MCF 10A (cell line): ENCODE measurements around the gene PDE7B. TPM values are rescaled to one million over a fixed set of nuclear protein-coding genes. Genes with fewer than 3 reads are reported as not detected.

ENCODE experiments used
- BruUV-seq: library from RNA; stranded (reverse); fragments of 400-500 nt; replicated peaks from 2 replicates; lab custom pipeline; 2021; lab: Mats Ljungman, UMichigan
- CTCF ChIA-PET: fragments of 300-600 bp; sonication (Branson Sonifier 250); formaldehyde crosslinking; extraction: SDS; loops from one replicate; lab custom pipeline; 2021; ENCODE audit warnings: antibody characterized with exemption, inconsistent platforms; lab: Yijun Ruan, JAX
- POLR2A ChIA-PET: fragments of 300-600, 350-650 bp; sonication (Branson Sonifier 250); formaldehyde crosslinking; extraction: SDS; loops from one replicate; lab custom pipeline; 2020; ENCODE audit warnings: antibody characterized with exemption, inconsistent platforms; lab: Yijun Ruan, JAX
- DNase-seq: peaks from one replicate; pipeline ENCODE4 v3.0.0-alpha.2; 2018; ENCODE audit not compliant: unreplicated experiment
- H3K27ac Mint-ChIP-seq: one replicate; pipeline ENCODE4 v1.8.0; 2022; ENCODE audit warnings: mild to moderate bottlenecking, low read depth, mixed read lengths; ENCODE audit not compliant: unreplicated experiment
- H3K27me3 Mint-ChIP-seq: one replicate; pipeline ENCODE4 v1.8.0; 2022; ENCODE audit warnings: mixed read lengths; ENCODE audit not compliant: insufficient read depth, unreplicated experiment
- H3K36me3 Mint-ChIP-seq: one replicate; pipeline ENCODE4 v1.8.0; 2022; ENCODE audit warnings: mild to moderate bottlenecking, moderate library complexity, mixed read lengths; ENCODE audit not compliant: insufficient read depth, unreplicated experiment
- H3K4me1 Mint-ChIP-seq: one replicate; pipeline ENCODE4 v1.8.0; 2022; ENCODE audit warnings: mixed read lengths; ENCODE audit not compliant: insufficient read depth, unreplicated experiment
- H3K4me3 Mint-ChIP-seq: one replicate; pipeline ENCODE4 v1.8.0; 2022; ENCODE audit warnings: mild to moderate bottlenecking, moderate library complexity, mixed read lengths; ENCODE audit not compliant: unreplicated experiment
- H3K9me3 Mint-ChIP-seq: one replicate; pipeline ENCODE4 v1.8.0; 2022; ENCODE audit warnings: mixed read lengths; ENCODE audit not compliant: unreplicated experiment
- CTCF ChIP-seq: fragments of 200-600 bp; IDR thresholded peaks from one replicate; pipeline ENCODE4 v1.8.0; 2022; ENCODE audit warnings: antibody characterized with exemption, mild to moderate bottlenecking; ENCODE audit not compliant: unreplicated experiment
- intact Hi-C: fragments of 100-400 bp; cut with micrococcal nuclease; formaldehyde crosslinking; loops from 2 replicates; pipeline ENCODE4 v1.14.1; 2022
- total RNA-seq: library from RNA; stranded (reverse); gene quantifications from 2 replicates; pipeline ENCODE4 v1.2.3, GENCODE V29; 2022

PDE7B gene
- total RNA-seq, 1 experiment from 2014 or later, result 1.4 TPM

- Mint-ChIP-seq H3K36me3 (no peaks in the 10 kb centered on the region), H3K4me1 (peaks cover 26% of the 10 kb centered on the region), H3K9me3 (no peaks in the 10 kb centered on the region), H3K4me3 (no peak overlapping the region), H3K27me3 (no peaks in the 10 kb centered on the region), H3K27ac (no peak overlapping the region)
- ChIA-PET POLR2A (interaction anchor here (0.9 to 1.5 kb wide), 4 partner anchors 18 to 30 kb away, joined by 3 to 4 read pairs (median 3); partner anchors contain the start of gene PDE7B), CTCF (no interaction called here)
- no TSS peak for BruUV-seq
- intact Hi-C loops, result no loop called here
- DNase-seq, result no peak
- TF ChIP-seq CTCF, result no peak
Observed at GRCh38 chr6:135871878-135872277, 20.4 kb downstream of the PDE7B start.

- DNase-seq, result no peak
- no peak for TF ChIP-seq CTCF
- intact Hi-C loops, result no loop called here
- Mint-ChIP-seq H3K36me3 (peaks cover 6% of the 10 kb centered on the region), H3K4me1 (peaks cover 36% of the 10 kb centered on the region), H3K9me3 (no peaks in the 10 kb centered on the region), H3K27ac (no peak overlapping the region), H3K27me3 (no peaks in the 10 kb centered on the region), H3K4me3 (no peak overlapping the region)
- no TSS peak for BruUV-seq
- ChIA-PET POLR2A (interaction anchor here (0.7 to 1.1 kb wide), 2 partner anchors 8 to 341 kb away, joined by 3 to 5 read pairs; no protein-coding TSS in a partner anchor), CTCF (interaction anchor here (0.7 kb wide), 1 partner anchor 970 kb away, joined by 3 read pairs; no protein-coding TSS in a partner anchor)
Observed at GRCh38 chr6:135875446-135875845, 23.9 kb downstream of the PDE7B start.

- Mint-ChIP-seq H3K27ac (no peak overlapping the region), H3K9me3 (no peaks in the 10 kb centered on the region), H3K36me3 (peaks cover 6% of the 10 kb centered on the region), H3K4me3 (no peak overlapping the region), H3K27me3 (no peaks in the 10 kb centered on the region), H3K4me1 (peaks cover 35% of the 10 kb centered on the region)
- no peak for DNase-seq
- ChIA-PET POLR2A (no interaction called here), CTCF (interaction anchor here (0.6 kb wide), 1 partner anchor 259 kb away, joined by 3 read pairs; no protein-coding TSS in a partner anchor)
- intact Hi-C loops, result no loop called here
- no TSS peak for BruUV-seq
- no peak for TF ChIP-seq CTCF
Observed at GRCh38 chr6:135876058-135876457, 24.6 kb downstream of the PDE7B start.

GRCh38 chr6:135877666-135878065 is 26.2 kb downstream of the PDE7B start:
- Mint-ChIP-seq H3K36me3 (peaks cover 6% of the 10 kb centered on the region), H3K9me3 (no peaks in the 10 kb centered on the region), H3K27ac (no peak overlapping the region), H3K4me3 (no peak overlapping the region), H3K27me3 (no peaks in the 10 kb centered on the region), H3K4me1 (peaks cover 26% of the 10 kb centered on the region)
- intact Hi-C loops, result no loop called here
- no peak for TF ChIP-seq CTCF
- ChIA-PET CTCF (interaction anchor here (0.6 kb wide), 2 partner anchors 98 to 1962 kb away, joined by 3 read pairs; no protein-coding TSS in a partner anchor), POLR2A (no interaction called here)
- BruUV-seq, result no TSS peak
- no peak for DNase-seq
